PC-3 (cell line): Measurements from ENCODE around the gene TMEM108. TPM values are rescaled to one million over a fixed set of nuclear protein-coding genes. Genes with fewer than 3 reads are reported as not detected.

Experiments used
- ATAC-seq: fragments of 200-7000 bp; cut with Tn5 transposase; 2 replicates; pipeline ENCODE4 v1.9.1; 2020; ENCODE audit warnings: mild to moderate bottlenecking, moderate library complexity
- BruUV-seq: library from RNA; stranded (reverse); fragments of 400-500 nt; replicated peaks from 2 replicates; lab custom pipeline; 2021; lab: Mats Ljungman, UMichigan
- CTCF ChIA-PET: fragments of 300-600 bp; sonication (Branson Sonifier 250); formaldehyde crosslinking; loops from one replicate; lab custom pipeline; 2022; ENCODE audit warnings: antibody characterized with exemption; lab: Charles Lee
- POLR2A ChIA-PET: fragments of 300-600 bp; sonication (Branson Sonifier 250); formaldehyde crosslinking; loops from one replicate; lab custom pipeline; 2022; ENCODE audit warnings: antibody characterized with exemption; ENCODE audit not compliant: unreplicated experiment; lab: Charles Lee
- DNase-seq: peaks from one replicate; pipeline ENCODE4 v3.0.0-alpha.2; 2015
- H2AFZ ChIP-seq: fragments of 300-600 bp; sonication (generic); 2 replicates; pipeline ENCODE4 v1.6.0; 2016; ENCODE audit warnings: antibody characterized with exemption, low read length
- H3F3A ChIP-seq: fragments of 300-600 bp; sonication (generic); one replicate; pipeline ENCODE4 v1.6.0; 2017; ENCODE audit warnings: antibody characterized with exemption, low read length, control low read depth, mild to moderate bottlenecking; ENCODE audit not compliant: unreplicated experiment
- H3K27ac ChIP-seq: fragments of 300-600 bp; sonication (generic); 2 replicates; pipeline ENCODE4 v1.5.1; 2016; ENCODE audit warnings: mild to moderate bottlenecking, low read length
- H3K27me3 ChIP-seq: fragments of 300-600 bp; sonication (generic); 2 replicates; pipeline ENCODE4 v1.6.1; 2016; ENCODE audit warnings: low read length, mixed read lengths
- H3K36me3 ChIP-seq: fragments of 300-600 bp; sonication (generic); 2 replicates; pipeline ENCODE4 v1.6.1; 2016; ENCODE audit warnings: low read depth, mixed run types, low read length, mixed read lengths
- H3K4me1 ChIP-seq: fragments of 300-600 bp; sonication (generic); 2 replicates; pipeline ENCODE4 v1.5.1; 2016; ENCODE audit warnings: low read length; ENCODE audit not compliant: insufficient read depth
- H3K4me2 ChIP-seq: fragments of 300-600 bp; sonication (generic); 2 replicates; pipeline ENCODE4 v1.6.0; 2016; ENCODE audit warnings: low read length
- H3K4me3 ChIP-seq: fragments of 300-600 bp; sonication (generic); 2 replicates; pipeline ENCODE4 v1.5.1; 2016; ENCODE audit warnings: mild to moderate bottlenecking, low read length, mixed read lengths
- H3K79me2 ChIP-seq: fragments of 300-600 bp; sonication (generic); 2 replicates; pipeline ENCODE4 v1.6.1; 2017; ENCODE audit warnings: low read length, mixed read lengths
- H3K9ac ChIP-seq: fragments of 300-600 bp; sonication (generic); 2 replicates; pipeline ENCODE4 v1.6.0; 2016; ENCODE audit warnings: mild to moderate bottlenecking, low read length
- H3K9me2 ChIP-seq: fragments of 300-600 bp; sonication (generic); replicated peaks from 2 replicates; pipeline ENCODE4 v1.6.1; 2016; ENCODE audit warnings: mixed run types, low read length, mixed read lengths
- H3K9me3 ChIP-seq: fragments of 300-600 bp; sonication (generic); 2 replicates; pipeline ENCODE4 v1.6.1; 2016; ENCODE audit warnings: low read length, mixed read lengths
- H4K20me1 ChIP-seq: fragments of 300-600 bp; sonication (generic); 2 replicates; pipeline ENCODE4 v1.6.1; 2016; ENCODE audit warnings: low read length, mixed read lengths
- CTCF ChIP-seq: fragments of 300-600 bp; sonication (generic); conservative IDR thresholded peaks from 2 replicates; pipeline ENCODE4 v1.5.1; 2017; ENCODE audit warnings: antibody characterized with exemption, low read depth, mild to moderate bottlenecking, low read length
- EZH2 ChIP-seq: fragments of 300-600 bp; sonication (generic); IDR thresholded peaks from one replicate; pipeline ENCODE4 v1.6.1; 2017; ENCODE audit warnings: antibody characterized with exemption, mild to moderate bottlenecking, low read length; ENCODE audit not compliant: unreplicated experiment
- EZH2phosphoT487 ChIP-seq: fragments of 300-600 bp; sonication (generic); IDR thresholded peaks from 2 replicates; pipeline ENCODE4 v1.6.1; 2018; ENCODE audit warnings: mild to moderate bottlenecking, antibody characterized with exemption, low read length, borderline replicate concordance
- intact Hi-C: fragments of 100-400 bp; cut with micrococcal nuclease; formaldehyde crosslinking; loops from 2 replicates; pipeline ENCODE4 v1.9.0; 2023
- total RNA-seq: library from RNA; depleted of rRNA; stranded (reverse); fragments of >200 nt; gene quantifications from 2 replicates; pipeline ENCODE4 v1.2.3, GENCODE V29; 2014

The TMEM108 gene
- total RNA-seq, 1 experiment from 2014 or later, result not detected

GRCh38 chr3:133113526-133113925 is 75.3 kb downstream of the TMEM108 start:
- H2AFZ ChIP-seq, result no peak overlapping the region
- TF ChIP-seq EZH2 (no peak), CTCF (no peak), EZH2phosphoT487 (no peak)
- intact Hi-C loops, result no loop called here
- no peaks in the 10 kb centered on the region for H4K20me1 ChIP-seq
- H3K79me2 ChIP-seq, result no peaks in the 10 kb centered on the region
- BruUV-seq, result no TSS peak
- no peaks in the 10 kb centered on the region; the same call in 1 of the 2 replicates for H3K27me3 ChIP-seq
- ChIA-PET POLR2A (no interaction called here), CTCF (no interaction called here)
- ATAC-seq, result no peak
- H3F3A ChIP-seq, result no peaks in the 10 kb centered on the region
- peak; percentile 37 for DNase-seq
- no peaks in the 10 kb centered on the region for H3K9me2 ChIP-seq
- H3K9me3 ChIP-seq, result no peaks in the 10 kb centered on the region
- no peak overlapping the region for H3K27ac ChIP-seq
- H3K9ac ChIP-seq, result no peak overlapping the region
- H3K4me3 ChIP-seq, result no peak overlapping the region
- no peaks in the 10 kb centered on the region for H3K36me3 ChIP-seq
- no peaks in the 10 kb centered on the region for H3K4me1 ChIP-seq
- no peak overlapping the region for H3K4me2 ChIP-seq

- POLR2A ChIA-PET, result no interaction called here
These were observed 75.9 kb downstream of the TMEM108 start for GRCh38 chr3:133113927-133114597.

More at GRCh38 chr3:133113927-133114597, 75.9 kb downstream of the TMEM108 start:
- Histone ChIP-seq H3K4me3 (no peak overlapping the region), H4K20me1 (no peaks in the 10 kb centered on the region), H3K27me3 (no peaks in the 10 kb centered on the region; the same call in 1 of the 2 replicates), H3K9ac (no peak overlapping the region), H3K4me1 (no peaks in the 10 kb centered on the region), H3K36me3 (no peaks in the 10 kb centered on the region), H3K9me2 (no peaks in the 10 kb centered on the region), H3F3A (no peaks in the 10 kb centered on the region), H3K4me2 (no peak overlapping the region), H2AFZ (no peak overlapping the region), H3K79me2 (no peaks in the 10 kb centered on the region), H3K9me3 (no peaks in the 10 kb centered on the region), H3K27ac (no peak overlapping the region)
- DNase-seq, result no peak
- no TSS peak for BruUV-seq
- CTCF ChIA-PET, result no interaction called here
- no peak for ATAC-seq
- intact Hi-C loops, result no loop called here
- TF ChIP-seq EZH2 (no peak), EZH2phosphoT487 (no peak), CTCF (no peak)
